ENCODE data around the gene SMURF2.
"Not testable (repeated sequence)": the region's sequence is repeated elsewhere in the genome, so short reads cannot be mapped to it uniquely, and the experiment has no call there.

SMURF2 gene

GRCh38 chr17:64583038-64583437, 79.1 kb downstream of the SMURF2 start:
- DNase-seq = no peak

- DNase-seq = no peak
Measured at GRCh38 chr17:64580384-64581315, 81.5 kb downstream of the SMURF2 start.

GRCh38 chr17:64579917-64580316, 82.2 kb downstream of the SMURF2 start:
- no peak for DNase-seq

GRCh38 chr17:64577025-64577424, 85.1 kb downstream of the SMURF2 start:
- DNase-seq = not testable (repeated sequence)

GRCh38 chr17:64575431-64575830, 86.7 kb downstream of the SMURF2 start:
- DNase-seq = no peak

- DNase-seq = no peak
Measured at GRCh38 chr17:64574646-64575045, 87.5 kb downstream of the SMURF2 start.

- no peak for DNase-seq
Measured at GRCh38 chr17:64573214-64573613, 88.9 kb downstream of the SMURF2 start.

- no peak for DNase-seq
Measured at GRCh38 chr17:64572682-64573154, 89.4 kb downstream of the SMURF2 start.

GRCh38 chr17:64571746-64572145, 90.4 kb downstream of the SMURF2 start:
- DNase-seq = no peak

- DNase-seq = no peak
Measured at GRCh38 chr17:64565563-64565962, 96.5 kb downstream of the SMURF2 start.

- no peak for DNase-seq
Measured at GRCh38 chr17:64564098-64564497, 98.0 kb downstream of the SMURF2 start.

- no peak for DNase-seq
Measured at GRCh38 chr17:64555281-64555680, 106.8 kb downstream of the SMURF2 start.

- DNase-seq = no peak
Measured at GRCh38 chr17:64554028-64554637, 108.0 kb downstream of the SMURF2 start.

GRCh38 chr17:64551461-64551860, 110.6 kb downstream of the SMURF2 start:
- no peak for DNase-seq

GRCh38 chr17:64547319-64547718, 114.8 kb downstream of the SMURF2 start:
- DNase-seq = no peak

- DNase-seq = no peak
Measured at GRCh38 chr17:64546716-64547115, 115.4 kb downstream of the SMURF2 start.

GRCh38 chr17:64544742-64545141, 117.4 kb downstream of the SMURF2 start:
- no peak for DNase-seq

GRCh38 chr17:64540118-64540776, 121.9 kb downstream of the SMURF2 start:
- DNase-seq = no peak

- DNase-seq = no peak
Measured at GRCh38 chr17:64538508-64539130, 123.5 kb downstream of the SMURF2 start.

GRCh38 chr17:64537488-64537887, 124.6 kb downstream of the SMURF2 start:
- DNase-seq = no peak

- no peak for DNase-seq
Measured at GRCh38 chr17:64536913-64537312, 125.2 kb downstream of the SMURF2 start.

GRCh38 chr17:64535357-64535756, 126.8 kb downstream of the SMURF2 start:
- no peak for DNase-seq

GRCh38 chr17:64534187-64534586, 127.9 kb downstream of the SMURF2 start:
- no peak for DNase-seq
